ENCODE data around the gene GMPPB. TPM values are rescaled to one million over a fixed set of nuclear protein-coding genes. Genes with fewer than 3 reads are reported as not detected.

Gene GMPPB
- total and polyA plus RNA-seq, 8 donors, result 11.0 to 69.5 (median 13.7) TPM

- intact Hi-C loops (cut with DNase I), result no loop called here
- DNase-seq (peak in 1 of 4 donors; percentile 37), ATAC-seq (no peak)
- peaks cover 0 to 75% of the 10 kb centered on the region in 2 donors for H3K36me3 ChIP-seq
- TF ChIP-seq, protein P1, sequence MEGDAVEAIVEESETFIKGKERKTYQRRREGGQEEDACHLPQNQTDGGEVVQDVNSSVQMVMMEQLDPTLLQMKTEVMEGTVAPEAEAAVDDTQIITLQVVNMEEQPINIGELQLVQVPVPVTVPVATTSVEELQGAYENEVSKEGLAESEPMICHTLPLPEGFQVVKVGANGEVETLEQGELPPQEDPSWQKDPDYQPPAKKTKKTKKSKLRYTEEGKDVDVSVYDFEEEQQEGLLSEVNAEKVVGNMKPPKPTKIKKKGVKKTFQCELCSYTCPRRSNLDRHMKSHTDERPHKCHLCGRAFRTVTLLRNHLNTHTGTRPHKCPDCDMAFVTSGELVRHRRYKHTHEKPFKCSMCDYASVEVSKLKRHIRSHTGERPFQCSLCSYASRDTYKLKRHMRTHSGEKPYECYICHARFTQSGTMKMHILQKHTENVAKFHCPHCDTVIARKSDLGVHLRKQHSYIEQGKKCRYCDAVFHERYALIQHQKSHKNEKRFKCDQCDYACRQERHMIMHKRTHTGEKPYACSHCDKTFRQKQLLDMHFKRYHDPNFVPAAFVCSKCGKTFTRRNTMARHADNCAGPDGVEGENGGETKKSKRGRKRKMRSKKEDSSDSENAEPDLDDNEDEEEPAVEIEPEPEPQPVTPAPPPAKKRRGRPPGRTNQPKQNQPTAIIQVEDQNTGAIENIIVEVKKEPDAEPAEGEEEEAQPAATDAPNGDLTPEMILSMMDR (IDR thresholded peaks at IDR 0.05), result no peak
- peaks cover 19 to 36% of the 10 kb centered on the region in 2 donors for H3K4me1 ChIP-seq
- peak overlapping the region in 1 of 2 donors; percentile 5 for H3K27ac ChIP-seq
- no peaks in the 10 kb centered on the region for H3K9me3 ChIP-seq
- no peaks in the 10 kb centered on the region for H3K27me3 ChIP-seq
- H3K4me3 ChIP-seq, result no peak overlapping the region
Observed at GRCh38 chr3:49725906-49726681, 2.3 kb upstream of the GMPPB start.

DNA sequence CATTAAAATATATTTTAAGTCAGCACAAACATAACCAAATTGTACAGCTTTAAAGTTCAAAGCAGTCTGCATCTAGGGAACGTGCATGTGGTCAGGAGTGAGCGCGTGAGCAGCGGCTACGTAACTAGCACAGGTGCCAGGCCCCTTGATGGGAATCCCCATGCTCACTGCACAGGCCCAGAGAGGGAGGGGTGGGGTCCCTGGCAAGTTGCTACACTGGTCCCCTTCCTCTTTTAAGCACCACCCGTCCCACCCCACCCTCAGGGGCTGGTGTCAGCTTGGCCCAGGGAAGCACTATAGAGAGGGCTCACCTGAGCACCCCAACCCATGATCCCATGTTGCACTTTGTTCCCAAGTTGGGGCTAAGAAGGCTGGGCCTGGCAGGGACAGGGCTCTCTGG, 835 bp upstream of the GMPPB start:
- no peaks in the 10 kb centered on the region for H3K9me3 ChIP-seq
- DNase-seq (peak in 1 of 4 donors; percentile 76), ATAC-seq (no peak)
- H3K27me3 ChIP-seq, result no peaks in the 10 kb centered on the region
- TF ChIP-seq, protein P1 (IDR thresholded peaks at IDR 0.05), result no peak
- peak overlapping the region; percentile 93 to 98 for H3K27ac ChIP-seq
- H3K4me1 ChIP-seq, result peaks cover 19 to 50% of the 10 kb centered on the region in 2 donors
- H3K36me3 ChIP-seq, result peaks cover 0 to 68% of the 10 kb centered on the region in 2 donors
- intact Hi-C loops (cut with DNase I), result no loop called here
- H3K4me3 ChIP-seq, result peak overlapping the region; percentile 95 to 99

DNA sequence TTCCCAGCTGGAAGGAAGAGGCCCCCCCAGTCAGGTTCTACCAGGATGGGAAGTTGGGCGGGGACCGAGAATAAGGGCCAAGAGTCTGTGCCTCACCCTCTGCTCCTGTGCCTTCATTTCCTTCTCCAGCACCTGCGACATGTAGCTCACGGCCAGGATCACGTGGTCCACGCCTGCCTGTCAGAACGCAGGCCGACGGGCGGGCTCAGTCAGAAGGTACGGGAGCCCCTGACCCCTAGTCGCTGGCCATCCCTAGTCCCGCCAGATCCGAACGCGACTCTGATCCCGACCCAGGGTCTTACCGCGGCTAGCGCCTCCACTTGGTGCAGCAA, 489 bp downstream of the GMPPB start:
- ATAC-seq (peak; percentile 43), DNase-seq (peak in 3 of 4 donors; percentile 59 to 92 (median 78))
- TF ChIP-seq, protein P1 (IDR thresholded peaks at IDR 0.05), result no peak
- H3K27me3 ChIP-seq, result no peaks in the 10 kb centered on the region
- H3K4me3 ChIP-seq, result peak overlapping the region; percentile 95 to 99
- peaks cover 0 to 58% of the 10 kb centered on the region in 2 donors for H3K36me3 ChIP-seq
- intact Hi-C loops (cut with DNase I), result no loop called here
- peak overlapping the region; percentile 93 to 98 for H3K27ac ChIP-seq
- no peaks in the 10 kb centered on the region for H3K9me3 ChIP-seq
- H3K4me1 ChIP-seq, result peaks cover 26 to 62% of the 10 kb centered on the region in 2 donors

DNA sequence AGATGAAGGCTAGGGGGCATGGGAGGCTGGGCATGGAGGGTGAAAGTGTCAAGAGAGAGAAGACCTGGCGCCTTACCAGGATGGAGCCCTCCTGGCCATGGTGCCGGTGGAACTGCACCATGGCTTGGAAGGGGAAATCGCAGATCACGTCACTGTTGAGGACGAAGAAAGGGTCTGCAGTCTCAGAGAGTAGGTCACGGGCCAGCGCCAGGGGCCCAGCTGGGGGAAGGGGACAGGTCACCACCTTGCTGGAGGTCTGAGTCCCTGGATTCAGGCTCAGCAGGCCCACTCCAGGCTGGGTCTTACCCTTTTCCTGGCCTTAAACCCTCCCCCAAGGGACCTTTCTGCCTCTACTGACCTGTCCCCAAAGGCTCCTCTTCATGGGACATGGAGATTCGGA, 855 bp downstream of the GMPPB start:
- intact Hi-C loops (cut with DNase I), result no loop called here
- H3K36me3 ChIP-seq, result peaks cover 0 to 54% of the 10 kb centered on the region in 2 donors
- peak overlapping the region; percentile 93 to 98 for H3K27ac ChIP-seq
- TF ChIP-seq, protein P1 (IDR thresholded peaks at IDR 0.05), result no peak
- DNase-seq (peak in 1 of 4 donors; percentile 73), ATAC-seq (no peak)
- H3K4me1 ChIP-seq, result peaks cover 26 to 66% of the 10 kb centered on the region in 2 donors
- peak overlapping the region; percentile 95 to 99 for H3K4me3 ChIP-seq
- no peaks in the 10 kb centered on the region for H3K27me3 ChIP-seq
- H3K9me3 ChIP-seq, result no peaks in the 10 kb centered on the region

- Histone ChIP-seq H3K4me1 (peaks cover 26 to 66% of the 10 kb centered on the region in 2 donors), H3K27ac (no peak overlapping the region), H3K27me3 (no peaks in the 10 kb centered on the region), H3K4me3 (peak overlapping the region; percentile 95 to 99), H3K9me3 (no peaks in the 10 kb centered on the region), H3K36me3 (peaks cover 0 to 50% of the 10 kb centered on the region in 2 donors)
- DNase-seq (peak in 1 of 4 donors; percentile 68), ATAC-seq (no peak)
- intact Hi-C loops (cut with DNase I), result no loop called here
- TF ChIP-seq, protein P1 (IDR thresholded peaks at IDR 0.05), result no peak
Observed at GRCh38 chr3:49721896-49722781, 1.6 kb downstream of the GMPPB start.

Measured in left lung (tissue), 10 donors.